C4-2B (cell line): ENCODE measurements around the gene MAP3K12.
"Not testable (repeated sequence)": the region's sequence is repeated elsewhere in the genome, so short reads cannot be mapped to it uniquely, and the experiment has no call there.

Source experiments
- H3K27ac ChIP-seq: fragments of 450-650 bp; 2 replicates; pipeline ENCODE4 v1.5.1; 2017
- ZFX ChIP-seq: fragments of 450-650 bp; IDR thresholded peaks from 2 replicates; pipeline ENCODE4 v1.6.1; 2017
- TF ChIP-seq, protein P1 (sequence below): fragments of 450-650 bp; conservative IDR thresholded peaks from 2 replicates; pipeline ENCODE4 v1.5.1; 2017; ENCODE audit warnings: mild to moderate bottlenecking

The MAP3K12 gene

DNA sequence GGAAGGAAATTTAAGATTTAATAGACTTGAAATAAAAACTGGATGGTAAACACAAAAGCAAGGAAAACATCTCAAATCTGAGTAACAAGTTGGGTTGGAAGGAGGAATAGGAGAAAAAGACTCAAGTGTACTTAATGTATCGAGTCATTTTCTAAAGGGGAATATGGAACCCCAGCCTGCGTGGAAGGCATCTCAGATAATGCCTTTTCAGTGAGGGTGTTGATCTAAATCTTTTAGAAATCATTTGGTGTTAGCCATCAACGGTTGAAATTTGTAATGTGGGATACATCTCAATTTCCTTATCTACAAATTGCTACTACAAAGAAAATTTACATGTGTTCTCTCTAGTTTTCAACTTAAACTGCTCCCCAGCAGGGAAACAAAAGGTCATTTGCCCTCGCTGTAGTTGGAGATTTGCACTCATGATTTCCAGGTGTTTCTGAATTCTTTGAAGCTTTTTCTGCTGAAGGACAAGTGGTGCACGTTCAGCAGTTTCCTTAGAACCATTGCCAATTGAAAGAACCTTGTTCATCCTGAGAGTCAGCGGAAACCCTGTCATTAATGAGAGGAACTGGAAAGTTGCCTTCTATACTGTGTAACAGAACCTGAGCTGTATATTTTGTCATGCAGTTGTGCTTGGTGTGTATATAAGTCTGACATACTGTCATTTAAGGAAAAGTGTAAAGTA, 45.2 kb downstream of the MAP3K12 start:
- no peak overlapping the region for H3K27ac ChIP-seq
- TF ChIP-seq, protein P1, sequence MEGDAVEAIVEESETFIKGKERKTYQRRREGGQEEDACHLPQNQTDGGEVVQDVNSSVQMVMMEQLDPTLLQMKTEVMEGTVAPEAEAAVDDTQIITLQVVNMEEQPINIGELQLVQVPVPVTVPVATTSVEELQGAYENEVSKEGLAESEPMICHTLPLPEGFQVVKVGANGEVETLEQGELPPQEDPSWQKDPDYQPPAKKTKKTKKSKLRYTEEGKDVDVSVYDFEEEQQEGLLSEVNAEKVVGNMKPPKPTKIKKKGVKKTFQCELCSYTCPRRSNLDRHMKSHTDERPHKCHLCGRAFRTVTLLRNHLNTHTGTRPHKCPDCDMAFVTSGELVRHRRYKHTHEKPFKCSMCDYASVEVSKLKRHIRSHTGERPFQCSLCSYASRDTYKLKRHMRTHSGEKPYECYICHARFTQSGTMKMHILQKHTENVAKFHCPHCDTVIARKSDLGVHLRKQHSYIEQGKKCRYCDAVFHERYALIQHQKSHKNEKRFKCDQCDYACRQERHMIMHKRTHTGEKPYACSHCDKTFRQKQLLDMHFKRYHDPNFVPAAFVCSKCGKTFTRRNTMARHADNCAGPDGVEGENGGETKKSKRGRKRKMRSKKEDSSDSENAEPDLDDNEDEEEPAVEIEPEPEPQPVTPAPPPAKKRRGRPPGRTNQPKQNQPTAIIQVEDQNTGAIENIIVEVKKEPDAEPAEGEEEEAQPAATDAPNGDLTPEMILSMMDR = no peak
- no peak for TF ChIP-seq ZFX

DNA sequence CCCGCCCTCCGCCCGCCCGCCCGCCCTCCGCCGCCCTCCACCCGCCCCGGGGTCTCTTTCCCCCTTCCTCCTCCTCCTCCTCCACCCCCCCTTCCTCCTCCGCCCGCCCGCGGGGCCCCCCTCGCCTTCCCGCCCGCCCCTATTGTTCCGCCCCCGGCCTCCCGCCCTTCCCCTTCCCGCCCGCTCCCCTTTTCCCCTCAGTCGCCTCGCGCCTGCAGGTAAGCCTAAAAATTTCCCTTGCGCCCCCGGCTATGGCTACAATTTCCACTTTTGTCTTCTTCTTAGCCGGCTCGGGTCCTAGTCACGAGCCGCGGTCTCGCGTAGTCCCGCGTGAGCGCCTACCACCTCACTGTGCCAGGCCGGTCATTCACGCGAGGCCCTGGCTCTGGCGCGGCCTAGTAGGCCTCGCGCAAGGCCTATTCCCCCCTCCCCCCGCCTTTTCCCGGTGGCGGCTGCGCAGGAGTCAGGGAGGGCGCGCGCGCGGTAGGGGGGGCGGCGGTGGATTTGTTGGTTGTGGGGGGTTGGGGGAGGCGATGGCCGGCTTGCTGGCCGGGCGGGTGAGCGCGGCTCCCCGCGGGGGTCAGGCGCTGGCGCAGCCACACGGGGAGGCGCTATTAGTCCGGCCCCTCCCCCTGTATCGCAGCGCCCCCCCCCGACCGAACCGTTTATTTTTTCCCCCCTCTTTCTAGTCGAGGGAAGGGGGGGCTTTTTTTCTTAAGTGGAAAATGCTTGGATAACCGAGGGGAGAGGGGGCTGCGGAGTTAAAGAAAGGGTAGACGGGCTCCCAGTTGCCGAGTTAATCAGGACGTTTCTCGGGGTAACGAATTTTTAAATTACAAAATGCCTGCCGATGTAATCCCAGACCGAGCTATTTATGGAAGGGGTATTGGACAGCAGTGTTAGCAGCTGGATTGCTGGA, 46.8 kb downstream of the MAP3K12 start:
- TF ChIP-seq ZFX = peak; percentile 100
- TF ChIP-seq, protein P1 = peak; percentile 51
- H3K27ac ChIP-seq = peak overlapping the region; percentile 90

DNA sequence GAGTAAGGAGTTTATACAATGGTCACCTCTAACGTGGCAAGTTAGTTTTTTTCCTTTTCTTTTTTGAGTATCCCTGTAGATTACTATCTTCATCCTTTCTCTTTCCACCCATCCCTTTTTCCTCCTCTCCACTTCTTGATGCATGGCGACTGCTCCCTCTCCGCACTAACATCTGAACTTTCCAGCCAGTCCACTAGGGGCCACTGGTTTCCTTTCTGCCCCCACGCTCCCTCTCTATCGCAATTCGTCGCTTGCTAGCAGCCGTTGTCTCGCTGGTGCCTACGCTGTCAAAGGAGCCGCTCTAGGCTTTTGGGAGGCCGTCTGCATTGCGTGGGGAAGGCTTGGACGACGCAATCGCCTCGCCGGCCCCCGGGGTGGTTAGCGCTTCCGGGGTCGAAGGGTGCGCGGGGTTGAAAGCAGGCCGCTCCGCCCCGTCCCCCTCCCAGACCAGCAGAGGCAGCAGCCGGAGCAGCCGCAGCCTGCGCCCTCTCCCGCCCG, 47.5 kb downstream of the MAP3K12 start, which contains the start of gene PCBP2:
Gene PCBP2 (plus strand): TSS at position 442 of the 498 bp plus-strand sequence. CDS start 2,699 bp downstream, outside the sequence.
- H3K27ac ChIP-seq = peak within 1 kb of the TSS; percentile 90
- TF ChIP-seq, protein P1 = peak; percentile 93
- no peak for TF ChIP-seq ZFX

DNA sequence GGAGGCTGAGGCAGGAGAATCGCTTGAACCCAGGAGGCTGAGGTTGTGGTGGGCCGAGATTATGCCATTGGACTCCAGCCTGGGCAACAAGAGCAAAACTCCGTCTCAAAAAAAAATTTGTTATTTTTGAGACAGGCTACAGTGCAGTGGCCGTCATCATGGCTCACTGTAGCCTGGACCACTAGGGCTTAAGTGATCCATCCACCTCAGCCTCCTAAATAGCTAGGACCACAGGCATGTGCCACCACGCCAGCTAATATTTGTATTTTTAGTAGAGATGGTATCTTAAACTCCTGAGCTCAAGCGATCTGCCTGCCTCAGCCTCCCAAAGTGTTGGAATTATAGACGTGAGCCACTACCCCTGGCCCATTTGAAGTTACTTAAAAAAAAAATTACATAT, 48.3 kb downstream of the MAP3K12 start:
- no peak overlapping the region for H3K27ac ChIP-seq

DNA sequence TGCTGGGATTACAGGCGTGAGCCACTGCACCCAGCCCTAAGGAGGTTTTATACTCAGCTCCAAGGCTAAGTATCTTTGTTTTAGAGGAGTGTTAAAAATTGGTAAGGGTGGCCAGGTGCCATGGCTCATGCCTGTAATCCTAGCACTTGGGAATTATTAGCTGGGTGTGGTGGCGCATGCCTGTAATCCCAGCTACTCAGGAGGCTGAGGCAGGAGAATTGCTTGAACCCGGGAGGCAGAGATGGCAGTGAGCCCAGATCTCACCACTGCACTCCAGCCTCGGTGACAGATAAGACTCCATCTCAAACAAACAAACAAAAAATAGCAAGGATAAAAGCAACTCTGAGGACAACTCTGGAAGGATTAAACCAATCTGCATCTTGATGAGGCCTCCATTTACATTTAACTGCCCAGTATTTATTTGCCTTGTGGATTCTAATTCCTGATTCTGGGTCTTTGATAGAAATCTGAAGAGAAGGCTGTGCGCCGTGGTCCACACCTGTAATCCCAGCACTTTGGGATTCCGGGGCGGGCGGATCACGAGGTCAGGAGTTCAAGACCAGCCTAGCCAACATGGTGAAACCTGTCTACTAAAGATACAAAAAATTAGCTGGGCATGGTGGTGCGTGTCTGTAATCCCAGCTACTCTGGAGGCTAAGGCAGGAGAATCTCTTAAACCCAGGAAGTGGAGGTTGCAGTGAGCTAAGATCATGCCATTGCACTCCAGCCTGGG, 54.5 kb downstream of the MAP3K12 start:
- not testable (repeated sequence) for H3K27ac ChIP-seq

More for the DNA sequence above, 48.3 kb downstream of the MAP3K12 start:
- TF ChIP-seq, protein P1 = no peak
- no peak for TF ChIP-seq ZFX

DNA sequence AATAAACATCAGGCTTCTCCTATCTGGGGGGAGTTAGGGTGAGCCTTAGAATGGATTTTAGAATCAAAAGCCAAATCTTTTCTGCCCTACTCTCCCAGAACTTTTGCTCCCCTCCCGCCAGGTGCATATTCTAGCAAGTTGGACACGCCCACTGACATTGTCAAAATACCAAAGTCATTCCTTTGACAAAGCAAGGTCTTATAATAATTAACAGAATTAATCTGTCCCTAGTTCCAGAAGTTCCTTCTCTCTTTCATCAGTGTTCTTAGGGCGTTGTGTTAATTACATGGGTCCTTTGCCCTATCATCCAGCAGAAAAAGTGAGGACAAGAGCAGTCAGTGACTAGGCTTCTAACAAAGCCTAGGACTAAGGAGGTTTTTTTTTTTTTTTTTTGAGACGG, 55.3 kb downstream of the MAP3K12 start:
- TF ChIP-seq, protein P1 = no peak
- TF ChIP-seq ZFX = no peak
- no peak overlapping the region for H3K27ac ChIP-seq

DNA sequence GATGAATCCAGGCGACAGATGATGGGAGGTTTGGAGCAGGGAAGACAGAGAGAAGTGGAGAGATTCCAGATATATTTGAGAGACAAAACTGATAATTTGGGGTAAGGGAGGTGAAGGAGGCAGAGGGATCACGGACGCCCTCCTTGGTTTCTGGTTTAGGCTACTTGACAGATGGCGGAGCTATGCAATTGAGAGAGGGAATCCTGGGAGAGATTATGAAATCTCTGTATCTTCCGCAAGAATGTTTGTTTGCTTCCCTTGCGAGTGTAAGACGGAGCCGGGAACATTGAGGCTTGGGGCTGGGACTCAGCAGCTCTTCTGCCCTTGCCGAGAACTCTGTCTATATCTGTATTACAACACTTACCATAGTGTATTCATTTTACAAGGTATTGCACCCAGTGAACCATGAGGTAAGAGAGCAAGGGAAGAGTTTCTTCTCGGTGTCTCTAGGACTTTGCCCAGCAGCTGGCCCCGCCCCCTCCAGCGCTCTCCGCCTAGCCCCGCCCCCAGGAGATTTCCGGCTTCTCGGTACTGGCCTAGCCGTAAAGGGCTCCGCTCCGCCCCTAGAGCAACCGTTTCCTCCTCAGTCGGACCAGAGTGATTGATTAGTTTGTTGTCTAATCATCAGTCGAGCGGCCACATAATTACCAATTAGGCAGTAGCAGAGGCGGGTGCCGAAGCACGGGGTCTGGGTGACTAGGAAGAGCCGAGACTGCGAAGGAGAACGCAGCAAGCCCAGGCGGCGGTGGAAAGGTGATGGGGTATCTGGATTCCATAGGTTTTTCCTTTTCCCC, 58.0 kb downstream of the MAP3K12 start, which contains the start of gene PRR13:
Gene PRR13 (plus strand): TSS at position 695 of the 794 bp plus-strand sequence. CDS start 981 bp downstream, outside the sequence.
- TF ChIP-seq, protein P1 = no peak
- TF ChIP-seq ZFX = no peak
- H3K27ac ChIP-seq = peak within 1 kb of the TSS; percentile 83

DNA sequence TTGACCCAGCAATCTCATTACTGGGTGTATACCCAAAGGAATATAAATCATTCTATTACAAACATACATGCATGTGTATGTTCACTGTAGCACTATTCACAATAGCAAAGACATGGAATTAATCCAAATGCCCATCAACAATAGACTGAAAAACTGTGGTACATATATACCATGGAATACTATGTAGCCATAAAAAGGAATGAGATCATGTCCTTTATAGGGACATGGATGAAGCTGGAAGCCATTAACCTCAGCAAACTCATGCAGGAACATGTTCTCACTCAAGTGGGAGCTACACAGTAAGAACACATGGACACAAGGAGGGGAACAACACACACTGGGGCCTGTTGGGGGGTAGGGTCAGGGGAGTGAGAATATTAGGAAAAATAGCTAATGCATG, 59.7 kb downstream of the MAP3K12 start:
- H3K27ac ChIP-seq = not testable (repeated sequence)

DNA sequence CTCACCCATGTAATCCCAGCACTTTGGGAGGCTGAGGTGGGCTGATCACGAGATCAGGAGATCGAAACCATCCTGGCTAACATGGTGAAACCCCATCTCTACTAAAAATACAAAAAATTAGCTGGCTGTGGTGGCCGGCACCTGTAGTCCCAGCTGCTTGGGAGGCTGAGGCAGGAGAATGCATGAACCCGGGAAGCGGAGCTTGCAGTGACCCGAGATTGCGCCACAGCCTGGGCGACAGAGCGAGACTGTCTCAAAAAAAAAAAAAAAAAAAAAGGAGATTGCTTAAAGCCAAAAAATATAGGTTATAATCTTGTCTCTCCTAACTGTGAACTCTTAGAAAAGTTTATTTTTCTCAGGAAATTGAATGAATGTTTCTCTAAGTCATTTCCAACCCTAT, 63.9 kb downstream of the MAP3K12 start:
- H3K27ac ChIP-seq = not testable (repeated sequence)
